Stimulated activated CD4-positive, alpha-beta T cell treated with anti-CD3 and anti-CD28 coated beads, Interleukin-1b, Interleukin-23, amount 100 ng/mL, for 48 hours (primary cell): ENCODE results near the gene ERCC6L.

Source experiments
- DNase-seq: peaks from one replicate; pipeline ENCODE4 v3.0.0-alpha.2; 2020

Gene ERCC6L

DNA sequence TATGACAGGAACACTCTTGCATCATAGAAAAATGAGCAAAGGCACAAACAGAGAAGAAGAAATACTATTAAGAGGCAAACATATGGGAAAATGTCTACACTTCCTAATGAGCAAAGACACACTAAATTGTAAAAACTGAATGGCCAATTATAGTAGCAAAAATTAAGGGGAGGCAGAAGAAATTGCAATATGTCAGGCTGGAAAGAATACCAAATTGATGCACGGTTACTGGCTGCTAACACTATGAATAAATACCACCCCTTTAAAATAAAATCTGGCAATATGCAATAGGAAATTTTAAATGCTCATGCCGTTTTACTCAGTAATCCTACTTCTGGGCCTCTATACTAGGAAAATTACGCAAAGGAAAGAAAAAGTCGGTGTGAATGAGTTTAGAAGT, 73.3 kb downstream of the ERCC6L start:
- DNase-seq = no peak

DNA sequence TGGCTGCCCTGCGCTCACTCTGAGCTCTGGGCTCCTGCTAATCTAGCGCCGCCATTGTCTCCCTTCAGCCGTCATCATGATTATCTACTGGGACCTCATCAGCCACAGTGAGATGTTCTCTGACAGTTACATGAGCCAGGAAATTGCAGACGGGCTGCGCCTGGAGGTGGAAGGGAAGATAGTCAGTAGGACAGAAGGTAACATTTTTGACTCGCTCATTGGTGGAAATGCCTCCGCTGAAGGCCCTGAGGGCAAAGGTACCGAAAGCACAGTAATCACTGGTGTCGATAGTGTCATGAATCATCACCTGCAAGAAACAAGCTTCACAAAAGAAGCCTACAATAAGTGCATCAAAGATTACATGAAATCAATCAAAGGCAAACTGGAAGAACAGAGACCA, 79.1 kb downstream of the ERCC6L start:
- no peak for DNase-seq

GRCh38 chrX:72158773-72159172, 80.1 kb downstream of the ERCC6L start:
- no peak for DNase-seq
